ENCODE data around the gene OSBPL6. TPM values are rescaled to one million over a fixed set of nuclear protein-coding genes. Genes with fewer than 3 reads are reported as not detected.
A peak's percentile ranks its signal among the peaks of the same experiment; 100 is the strongest.

The OSBPL6 gene
- total RNA-seq, 1 donor from 2014 or later, result 22.3 TPM

DNA sequence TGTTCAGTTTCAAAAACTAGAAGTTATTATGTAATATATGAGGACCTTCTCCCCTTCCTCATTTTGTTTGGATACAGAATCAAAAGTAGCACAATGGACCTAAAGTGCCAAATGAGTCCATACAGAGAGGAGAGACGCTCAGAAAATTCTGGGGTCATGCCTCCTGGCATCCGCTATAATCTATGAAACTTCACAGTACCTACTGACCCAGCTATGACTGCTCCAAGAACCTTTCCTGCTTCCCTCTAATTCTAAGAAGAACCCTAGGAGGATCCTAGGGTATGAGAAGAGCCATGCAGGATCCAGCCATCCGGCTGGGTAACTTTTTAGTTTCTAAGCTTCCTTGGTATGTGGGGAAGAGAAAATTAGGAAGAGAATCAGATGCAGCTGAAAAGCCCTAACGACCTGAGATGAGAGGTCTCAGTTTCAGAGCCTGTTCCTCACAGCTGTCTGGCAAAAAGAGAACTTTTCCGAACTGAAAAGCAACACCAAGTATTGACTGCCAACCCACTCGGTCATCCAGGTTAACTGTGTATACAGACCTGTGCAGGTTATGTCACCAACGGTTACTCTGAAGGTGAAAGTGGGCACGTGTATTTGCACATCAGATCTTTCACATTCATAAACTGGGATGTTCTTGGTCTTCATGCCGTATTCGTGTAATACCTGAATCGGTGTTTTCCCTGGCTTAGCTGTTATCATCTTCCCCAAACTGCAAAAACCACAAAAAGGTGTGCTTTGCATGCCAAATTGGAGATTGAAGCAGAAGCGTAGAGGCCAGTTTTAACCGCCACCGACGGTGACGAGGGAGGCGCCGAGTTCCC lies 255.6 kb downstream of the OSBPL6 start:
- no peak for DNase-seq

DNA sequence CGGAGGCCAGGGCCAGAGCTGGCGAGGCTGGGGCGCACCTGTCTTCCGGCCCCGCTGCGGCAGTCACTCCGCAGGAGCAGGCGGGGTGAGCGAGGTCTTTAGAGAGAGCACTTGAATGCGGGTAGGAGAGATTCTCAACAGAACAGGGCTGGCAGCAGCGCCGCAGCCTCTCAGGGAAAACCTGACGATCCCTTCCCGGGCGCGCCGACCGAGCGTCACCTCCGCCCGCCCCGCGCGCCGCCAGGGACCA lies 256.1 kb downstream of the OSBPL6 start:
- no peak for DNase-seq

DNA sequence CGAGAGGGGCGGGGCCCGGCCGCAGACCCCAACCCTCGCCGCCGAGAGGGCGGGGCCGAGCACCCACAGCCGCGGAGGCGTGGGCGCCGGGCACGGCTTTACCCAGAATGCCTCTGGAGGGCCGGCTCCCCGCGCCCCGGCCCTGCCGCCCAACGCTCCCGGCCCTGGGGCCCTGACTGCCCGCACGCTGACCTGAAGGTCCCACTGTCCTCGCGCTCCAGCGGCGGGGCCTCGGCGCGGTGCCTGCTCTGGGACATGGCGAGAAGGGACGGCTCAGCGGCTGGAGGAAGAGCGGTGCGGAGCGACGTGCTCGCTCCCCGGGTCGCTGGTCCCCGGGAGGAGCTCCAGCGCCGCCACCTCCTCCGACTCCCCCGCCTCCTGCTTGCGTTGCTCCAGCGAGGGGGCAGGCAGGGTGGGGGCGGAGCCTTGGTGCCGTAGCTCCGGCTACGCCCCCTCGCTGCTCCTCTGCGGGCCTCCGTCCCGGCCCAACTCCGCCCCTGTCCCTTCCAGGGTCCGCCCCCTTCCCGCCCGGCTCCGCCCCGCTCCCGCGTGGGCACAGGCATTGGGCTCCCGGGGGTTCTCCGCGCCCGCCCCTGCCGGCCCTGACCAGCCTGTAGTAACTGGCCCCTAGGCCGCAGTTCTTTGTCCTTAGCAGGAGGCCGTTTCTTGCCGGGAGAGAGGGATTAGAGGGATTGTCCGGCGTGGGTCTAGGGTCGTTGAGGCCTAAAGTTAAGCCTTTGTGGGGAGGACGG lies 256.6 kb downstream of the OSBPL6 start, which contains the start of the genes PJVK and PRKRA:
PJVK (plus strand) TSS at position 605 of the 752 bp plus-strand sequence. CDS start 2,032 bp downstream, outside the sequence.
PRKRA (minus strand) TSS at position 402 of the 752 bp plus-strand sequence; CDS start at position 257, 145 bp downstream.
- peak; percentile 96 for DNase-seq

DNA sequence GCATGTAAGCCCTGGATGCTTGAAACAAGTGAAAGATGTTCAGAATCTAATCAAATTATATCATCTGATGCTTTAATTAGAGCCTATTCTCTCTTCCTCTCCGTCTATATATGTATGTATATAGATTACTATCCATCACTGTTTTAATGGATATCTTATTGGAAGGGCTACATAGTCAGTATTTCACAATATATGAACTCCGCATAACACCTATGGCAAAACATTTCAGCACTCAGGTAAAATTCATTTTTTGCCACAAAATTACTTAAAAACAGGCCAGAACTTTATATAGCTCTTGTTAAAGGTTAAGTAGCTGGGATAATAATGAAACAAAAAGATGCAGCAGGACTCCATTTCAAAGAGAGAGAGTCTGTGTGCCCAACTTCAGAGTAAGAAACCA lies 258.0 kb downstream of the OSBPL6 start:
- no peak for DNase-seq

Other genes starting within 250 kb of the OSBPL6 start
- 1.7 TPM for gene PDE11A, start 121.7 kb upstream of the OSBPL6 start, total RNA-seq
- gene RBM45, start 82.1 kb upstream of the OSBPL6 start, total RNA-seq, result 31.2 TPM